Esophagus squamous epithelium (tissue), 5 donors: ENCODE results near the gene CH25H. TPM values are rescaled to one million over a fixed set of nuclear protein-coding genes. Genes with fewer than 3 reads are reported as not detected.
"Not testable (repeated sequence)": the region's sequence is repeated elsewhere in the genome, so short reads cannot be mapped to it uniquely, and the experiment has no call there.

Experiments
- DNase-seq: peaks from one replicate; lab custom pipeline; 2025; lab: John Stamatoyannopoulos, UW
- H3K27ac ChIP-seq, 4 donors: fragments of 200-600 bp; sonication (generic); one replicate each; pipeline ENCODE4 v1.5.1; 2016 to 2019; ENCODE audit warnings: mild to moderate bottlenecking in 1 of 4
- H3K27me3 ChIP-seq, 4 donors: fragments of 200-600 bp; sonication (generic); 1 replicate in 3 of 4; 2 replicates in 1 of 4; pipeline versions ENCODE4 v1.5.1 to v1.6.0; 2017 to 2021; ENCODE audit warnings: antibody characterized with exemption in 1 of 4
- H3K36me3 ChIP-seq, 3 donors: fragments of 200-600 bp; sonication (generic); one replicate each; pipeline ENCODE4 v1.5.1; 2016 to 2019
- H3K4me1 ChIP-seq, 3 donors: fragments of 200-600 bp; sonication (generic); one replicate each; pipeline ENCODE4 v1.5.1; 2017 to 2019
- H3K4me3 ChIP-seq, 4 donors: fragments of 200-600 bp; sonication (generic); 1 replicate in 3 of 4; 2 replicates in 1 of 4; pipeline ENCODE4 v1.5.1; 2016 to 2019; ENCODE audit warnings: mild to moderate bottlenecking in 2 of 4, moderate library complexity in 1 of 4
- H3K9me3 ChIP-seq, 3 donors: fragments of 200-600 bp; sonication (generic); one replicate each; pipeline ENCODE4 v1.5.1; 2016 to 2019
- CTCF ChIP-seq, 6 experiments: fragments of 450-650 bp in 4 of 6; fragments of 200-600 bp in 2 of 6; sonication (generic) in 2 of 6; IDR thresholded peaks; one replicate each; pipeline ENCODE4 v1.5.1; 2016 to 2019; ENCODE audit warnings: antibody characterized with exemption in 6 of 6, mild to moderate bottlenecking in 4 of 6, moderate library complexity in 4 of 6
- POLR2A ChIP-seq, 4 donors: fragments of 450-650 bp; IDR thresholded peaks; one replicate each; pipeline ENCODE4 v1.6.1; 2017; ENCODE audit warnings: antibody characterized with exemption in 4 of 4, mild to moderate bottlenecking in 4 of 4, moderate library complexity in 3 of 4
- WGBS, 2 donors: methylation state at CpG; one replicate each; pipeline ENCODE4 v1.1.5; 2018; 5-methylcytosine and 5-hydroxymethylcytosine counted together
- intact Hi-C: fragments of 100-400 bp; cut with DNase I; formaldehyde crosslinking; loops from one replicate; pipeline ENCODE4 v1.15.0; 2022
- total RNA-seq, 4 donors: library from RNA; depleted of rRNA; stranded (reverse); fragments of >200 nt; gene quantifications; one replicate each; pipeline ENCODE4 v1.1.0, GENCODE V29; 2016
- donor health status: DM: yes; HTN: yes; CAD: no.

Gene CH25H
- total RNA-seq, 4 donors from 2014 or later, result 6.4 to 27.8 (median 11.5) TPM

- peak overlapping the region in 1 of 4 donors; percentile 48 for H3K27ac ChIP-seq
- H3K4me1 ChIP-seq, result peaks cover 0 to 35% (median 24%) of the 10 kb centered on the region in 3 donors
- no peak for TF ChIP-seq CTCF (IDR thresholded peaks at IDR 0.05)
- no peak for TF ChIP-seq POLR2A (IDR thresholded peaks at IDR 0.05)
- DNase-seq, result no peak
- no peak overlapping the region for H3K4me3 ChIP-seq
- no peaks in the 10 kb centered on the region for H3K9me3 ChIP-seq
- no peaks in the 10 kb centered on the region for H3K36me3 ChIP-seq
- no peaks in the 10 kb centered on the region for H3K27me3 ChIP-seq
- intact Hi-C loops, result no loop called here
Observed at GRCh38 chr10:89173075-89173474, 34.0 kb downstream of the CH25H start.

- no peaks in the 10 kb centered on the region for H3K27me3 ChIP-seq
- no peak overlapping the region for H3K4me3 ChIP-seq
- no peaks in the 10 kb centered on the region for H3K36me3 ChIP-seq
- WGBS, 2 donors, result 33 to 50% methylated on average over 4 of the region's 4 CpGs
- H3K4me1 ChIP-seq, result peaks cover 0 to 46% (median 31%) of the 10 kb centered on the region in 3 donors
- intact Hi-C loops, result no loop called here
- no peaks in the 10 kb centered on the region for H3K9me3 ChIP-seq
- no peak for DNase-seq
- TF ChIP-seq CTCF (IDR thresholded peaks at IDR 0.05) (no peak), POLR2A (IDR thresholded peaks at IDR 0.05) (no peak)
- H3K27ac ChIP-seq, result peak overlapping the region; percentile 5 to 48 (median 21)
Observed at GRCh38 chr10:89171996-89172395, 35.1 kb downstream of the CH25H start.

GRCh38 chr10:89171263-89171872 is 35.7 kb downstream of the CH25H start:
- intact Hi-C loops, result no loop called here
- Histone ChIP-seq H3K27ac (peak overlapping the region in 3 of 4 donors; percentile 8 to 48 (median 34)), H3K4me1 (peaks cover 0 to 52% (median 37%) of the 10 kb centered on the region in 3 donors), H3K36me3 (no peaks in the 10 kb centered on the region), H3K4me3 (no peak overlapping the region), H3K9me3 (no peaks in the 10 kb centered on the region), H3K27me3 (no peaks in the 10 kb centered on the region)
- no peak for DNase-seq
- 52 to 63% methylated on average over 2 of the region's 2 CpGs for WGBS, 2 donors
- TF ChIP-seq CTCF (IDR thresholded peaks at IDR 0.05) (no peak), POLR2A (IDR thresholded peaks at IDR 0.05) (no peak)

GRCh38 chr10:89168354-89168900 is 38.7 kb downstream of the CH25H start:
- DNase-seq, result not testable (repeated sequence)
- H3K27ac ChIP-seq, result peak overlapping the region; percentile 61 to 84 (median 74)

GRCh38 chr10:89167915-89168314 is 39.2 kb downstream of the CH25H start:
- TF ChIP-seq CTCF (IDR thresholded peaks at IDR 0.05), result no peak
- TF ChIP-seq POLR2A (IDR thresholded peaks at IDR 0.05), result peak in 1 of 4 donors; percentile 12
- Histone ChIP-seq H3K36me3 (no peaks in the 10 kb centered on the region), H3K27ac (peak overlapping the region; percentile 61 to 84 (median 74)), H3K4me1 (peaks cover 5 to 82% (median 53%) of the 10 kb centered on the region in 3 donors), H3K27me3 (no peaks in the 10 kb centered on the region), H3K9me3 (no peaks in the 10 kb centered on the region), H3K4me3 (no peak overlapping the region)
- intact Hi-C loops, result no loop called here
- DNase-seq, result no peak

More at GRCh38 chr10:89168354-89168900, 38.7 kb downstream of the CH25H start:
- H3K9me3 ChIP-seq, intact Hi-C loops, H3K4me3 ChIP-seq, H3K36me3 ChIP-seq, H3K27me3 ChIP-seq: not testable (repeated sequence)
- H3K4me1 ChIP-seq, result peaks cover 1 to 82% (median 52%) of the 10 kb centered on the region in 3 donors
- 36 to 41% methylated on average over 9 of the region's 9 CpGs for WGBS, 2 donors
